ENCODE results near the gene ANXA7. TPM values are rescaled to one million over a fixed set of nuclear protein-coding genes. Genes with fewer than 3 reads are reported as not detected.

ANXA7 gene
- polyA plus RNA-seq, 2 of the 4 experiments (the other 2 are of a cell fraction) = 96.2 to 150 TPM

DNA sequence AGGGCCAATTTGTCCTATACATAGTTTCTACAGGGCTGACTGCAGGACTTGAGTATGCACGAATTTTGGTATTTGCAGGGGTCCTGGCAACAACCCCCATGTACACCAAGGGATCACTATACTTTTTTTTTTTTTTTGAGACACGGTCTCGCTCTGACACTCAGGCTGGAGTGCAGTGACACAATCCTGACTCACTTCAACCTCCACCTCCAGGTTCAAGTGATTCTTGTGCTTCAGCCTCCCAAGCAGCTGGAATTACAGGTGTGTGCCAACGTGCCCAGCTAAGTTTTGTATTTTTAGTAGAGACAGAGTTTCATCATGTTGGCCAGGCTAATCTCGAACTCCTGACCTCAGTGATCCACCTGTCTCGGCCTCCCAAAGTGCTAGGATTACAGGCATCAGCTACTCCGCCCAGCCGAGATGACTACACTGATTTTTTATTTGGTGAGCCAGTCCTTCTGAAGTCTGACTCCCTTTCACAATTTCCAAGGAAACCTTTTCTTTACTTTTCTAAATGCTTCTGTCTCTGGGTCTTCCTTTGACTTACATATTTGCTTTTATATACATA is 75.0 kb downstream of the ANXA7 start:
- POLR2A ChIA-PET = no interaction called here
- CTCF ChIA-PET = interaction anchor here (0.7 to 1.8 kb wide), 3 partner anchors 8 to 75 kb away, joined by 3 to 5 read pairs (median 3); no protein-coding TSS in a partner anchor

GRCh38 chr10:73333202-73333601 is 80.7 kb downstream of the ANXA7 start:
- 91% methylated on average over 1 of the region's 1 CpG for WGBS (ENCODE audit: missing lambda C conversion rate)
- no peak for TF ChIP-seq EP300 (IDR thresholded peaks at IDR 0.05)
- TF ChIP-seq HDAC2 (IDR thresholded peaks at IDR 0.05) = no peak
- no peak for TF ChIP-seq RARB (CRISPR knock-in tag; IDR thresholded peaks at IDR 0.05)
- TF ChIP-seq HOXB13 (CRISPR knock-in tag; IDR thresholded peaks at IDR 0.05; ENCODE audit: low read depth) = no peak
- no peak for TF ChIP-seq RNF2 (IDR thresholded peaks at IDR 0.05; ENCODE audit: borderline replicate concordance, low read depth)
- TF ChIP-seq SMC3 (IDR thresholded peaks at IDR 0.05) = no peak
- TF ChIP-seq, protein P1, sequence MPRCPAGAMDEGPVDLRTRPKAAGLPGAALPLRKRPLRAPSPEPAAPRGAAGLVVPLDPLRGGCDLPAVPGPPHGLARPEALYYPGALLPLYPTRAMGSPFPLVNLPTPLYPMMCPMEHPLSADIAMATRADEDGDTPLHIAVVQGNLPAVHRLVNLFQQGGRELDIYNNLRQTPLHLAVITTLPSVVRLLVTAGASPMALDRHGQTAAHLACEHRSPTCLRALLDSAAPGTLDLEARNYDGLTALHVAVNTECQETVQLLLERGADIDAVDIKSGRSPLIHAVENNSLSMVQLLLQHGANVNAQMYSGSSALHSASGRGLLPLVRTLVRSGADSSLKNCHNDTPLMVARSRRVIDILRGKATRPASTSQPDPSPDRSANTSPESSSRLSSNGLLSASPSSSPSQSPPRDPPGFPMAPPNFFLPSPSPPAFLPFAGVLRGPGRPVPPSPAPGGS (IDR thresholded peaks at IDR 0.05) = no peak
- TF ChIP-seq MAFK (IDR thresholded peaks at IDR 0.05; ENCODE audit: partially characterized antibody) = no peak
- no peak for TF ChIP-seq FOSL2 (IDR thresholded peaks at IDR 0.05)
- TF ChIP-seq FOSL2 (CRISPR knock-in tag; IDR thresholded peaks at IDR 0.05) = no peak
- TF ChIP-seq MAX (IDR thresholded peaks at IDR 0.05) = no peak
- no peak for TF ChIP-seq PHF8 (IDR thresholded peaks at IDR 0.05; ENCODE audit: borderline replicate concordance, low read depth)
- no peak for TF ChIP-seq TFCP2L1 (CRISPR knock-in tag; IDR thresholded peaks at IDR 0.05)
- Histone ChIP-seq H3K4me2 (no peak overlapping the region), H3K9me3 (no peaks in the 10 kb centered on the region), H3K4me1 (no peaks in the 10 kb centered on the region), H3K27ac (no peak overlapping the region), H3K4me3 (no peak overlapping the region)
- FAIRE-seq = no peak
- no peak for DNase-seq (ENCODE audit: low read depth in 1 of 2, low spot score in 1 of 2)
- POLR2A ChIA-PET = no interaction called here
- CTCF ChIA-PET = no interaction called here
- no peak for ATAC-seq

More for the DNA sequence above, 75.0 kb downstream of the ANXA7 start:
- TF ChIP-seq TFCP2L1 (CRISPR knock-in tag; IDR thresholded peaks at IDR 0.05) (no peak), MAX (IDR thresholded peaks at IDR 0.05) (no peak), FOSB (CRISPR knock-in tag; IDR thresholded peaks at IDR 0.05) (no peak), JUNB (IDR thresholded peaks at IDR 0.05) (no peak), HES2 (IDR thresholded peaks at IDR 0.05) (no peak), HOXB5 (CRISPR knock-in tag; IDR thresholded peaks at IDR 0.05) (no peak), RARB (CRISPR knock-in tag; IDR thresholded peaks at IDR 0.05) (no peak), RFX5 (IDR thresholded peaks at IDR 0.05) (no peak), REST (IDR thresholded peaks at IDR 0.05) (no peak), CBX8 (IDR thresholded peaks at IDR 0.05) (no peak)
- TF ChIP-seq, protein P2, sequence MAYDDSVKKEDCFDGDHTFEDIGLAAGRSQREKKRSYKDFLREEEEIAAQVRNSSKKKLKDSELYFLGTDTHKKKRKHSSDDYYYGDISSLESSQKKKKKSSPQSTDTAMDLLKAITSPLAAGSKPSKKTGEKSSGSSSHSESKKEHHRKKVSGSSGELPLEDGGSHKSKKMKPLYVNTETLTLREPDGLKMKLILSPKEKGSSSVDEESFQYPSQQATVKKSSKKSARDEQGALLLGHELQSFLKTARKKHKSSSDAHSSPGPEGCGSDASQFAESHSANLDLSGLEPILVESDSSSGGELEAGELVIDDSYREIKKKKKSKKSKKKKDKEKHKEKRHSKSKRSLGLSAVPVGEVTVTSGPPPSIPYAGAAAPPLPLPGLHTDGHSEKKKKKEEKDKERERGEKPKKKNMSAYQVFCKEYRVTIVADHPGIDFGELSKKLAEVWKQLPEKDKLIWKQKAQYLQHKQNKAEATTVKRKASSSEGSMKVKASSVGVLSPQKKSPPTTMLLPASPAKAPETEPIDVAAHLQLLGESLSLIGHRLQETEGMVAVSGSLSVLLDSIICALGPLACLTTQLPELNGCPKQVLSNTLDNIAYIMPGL (CRISPR knock-in tag; IDR thresholded peaks at IDR 0.05; ENCODE audit: borderline replicate concordance) = no peak
- TF ChIP-seq, protein P3, sequence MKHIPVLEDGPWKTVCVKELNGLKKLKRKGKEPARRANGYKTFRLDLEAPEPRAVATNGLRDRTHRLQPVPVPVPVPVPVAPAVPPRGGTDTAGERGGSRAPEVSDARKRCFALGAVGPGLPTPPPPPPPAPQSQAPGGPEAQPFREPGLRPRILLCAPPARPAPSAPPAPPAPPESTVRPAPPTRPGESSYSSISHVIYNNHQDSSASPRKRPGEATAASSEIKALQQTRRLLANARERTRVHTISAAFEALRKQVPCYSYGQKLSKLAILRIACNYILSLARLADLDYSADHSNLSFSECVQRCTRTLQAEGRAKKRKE (CRISPR knock-in tag; IDR thresholded peaks at IDR 0.05; ENCODE audit: low read depth) = no peak
- Histone ChIP-seq H3K27ac (no peak overlapping the region), H3K4me2 (no peak overlapping the region), H3K4me3 (no peak overlapping the region), H3K4me1 (no peaks in the 10 kb centered on the region; the same call in 2 of the 3 replicates), H3K9me3 (no peaks in the 10 kb centered on the region)
- DNase-seq (ENCODE audit: low read depth in 1 of 2, low spot score in 1 of 2) (no peak), FAIRE-seq (no peak), ATAC-seq (no peak)
- 57% methylated on average over 8 of the region's 8 CpGs for WGBS (ENCODE audit: missing lambda C conversion rate)

Measured in A549 (cell line).